Measurements from ENCODE around the gene SNX9. TPM values are rescaled to one million over a fixed set of nuclear protein-coding genes. Genes with fewer than 3 reads are reported as not detected.
"Not testable (repeated sequence)": the region's sequence is repeated elsewhere in the genome, so short reads cannot be mapped to it uniquely, and the experiment has no call there.

The SNX9 gene
- total RNA-seq, 1 donor from 2014 or later = 72.3 TPM

- DNase-seq (ENCODE audit: extremely low read depth, low read depth, low spot score) = no peak
Measured at GRCh38 chr6:157908369-157909281, 85.6 kb downstream of the SNX9 start.

- no peak for DNase-seq (ENCODE audit: extremely low read depth, low read depth, low spot score)
Measured at GRCh38 chr6:157909282-157909664, 86.2 kb downstream of the SNX9 start.

GRCh38 chr6:157911278-157911677, 88.2 kb downstream of the SNX9 start:
- no peak for DNase-seq (ENCODE audit: extremely low read depth, low read depth, low spot score)

GRCh38 chr6:157911786-157912185, 88.7 kb downstream of the SNX9 start:
- no peak for DNase-seq (ENCODE audit: extremely low read depth, low read depth, low spot score)

GRCh38 chr6:157912326-157912725, 89.3 kb downstream of the SNX9 start:
- DNase-seq (ENCODE audit: extremely low read depth, low read depth, low spot score) = no peak

- DNase-seq (ENCODE audit: extremely low read depth, low read depth, low spot score) = no peak
Measured at GRCh38 chr6:157921685-157922367, 98.8 kb downstream of the SNX9 start.

- no peak for DNase-seq (ENCODE audit: extremely low read depth, low read depth, low spot score)
Measured at GRCh38 chr6:157925771-157926170, 102.7 kb downstream of the SNX9 start.

- DNase-seq (ENCODE audit: extremely low read depth, low read depth, low spot score) = no peak
Measured at GRCh38 chr6:157927011-157927410, 104.0 kb downstream of the SNX9 start.

- DNase-seq (ENCODE audit: extremely low read depth, low read depth, low spot score) = no peak
Measured at GRCh38 chr6:157928428-157928827, 105.4 kb downstream of the SNX9 start.

GRCh38 chr6:157929076-157929475, 106.0 kb downstream of the SNX9 start:
- DNase-seq (ENCODE audit: extremely low read depth, low read depth, low spot score) = no peak

- no peak for DNase-seq (ENCODE audit: extremely low read depth, low read depth, low spot score)
Measured at GRCh38 chr6:157929765-157930319, 106.8 kb downstream of the SNX9 start.

GRCh38 chr6:157935786-157936185, 112.7 kb downstream of the SNX9 start:
- no peak for DNase-seq (ENCODE audit: extremely low read depth, low read depth, low spot score)

GRCh38 chr6:157937318-157937717, 114.3 kb downstream of the SNX9 start:
- no peak for DNase-seq (ENCODE audit: extremely low read depth, low read depth, low spot score)

GRCh38 chr6:157937916-157938315, 114.9 kb downstream of the SNX9 start:
- no peak for DNase-seq (ENCODE audit: extremely low read depth, low read depth, low spot score)

- DNase-seq (ENCODE audit: extremely low read depth, low read depth, low spot score) = not testable (repeated sequence)
Measured at GRCh38 chr6:157940375-157941036, 117.5 kb downstream of the SNX9 start.

GRCh38 chr6:157941101-157941863, 118.2 kb downstream of the SNX9 start:
- DNase-seq (ENCODE audit: extremely low read depth, low read depth, low spot score) = no peak

- DNase-seq (ENCODE audit: extremely low read depth, low read depth, low spot score) = no peak
Measured at GRCh38 chr6:157942351-157942750, 119.3 kb downstream of the SNX9 start.

- DNase-seq (ENCODE audit: extremely low read depth, low read depth, low spot score) = no peak
Measured at GRCh38 chr6:157943249-157943963, 120.4 kb downstream of the SNX9 start.

GRCh38 chr6:157943964-157944283, 120.9 kb downstream of the SNX9 start:
- DNase-seq (ENCODE audit: extremely low read depth, low read depth, low spot score) = no peak
